ENCODE data around the gene EPB41L4A.

GRCh38 chr5:112234000-112234399 is 185.1 kb downstream of the EPB41L4A start:
- TF ChIP-seq, protein P1, sequence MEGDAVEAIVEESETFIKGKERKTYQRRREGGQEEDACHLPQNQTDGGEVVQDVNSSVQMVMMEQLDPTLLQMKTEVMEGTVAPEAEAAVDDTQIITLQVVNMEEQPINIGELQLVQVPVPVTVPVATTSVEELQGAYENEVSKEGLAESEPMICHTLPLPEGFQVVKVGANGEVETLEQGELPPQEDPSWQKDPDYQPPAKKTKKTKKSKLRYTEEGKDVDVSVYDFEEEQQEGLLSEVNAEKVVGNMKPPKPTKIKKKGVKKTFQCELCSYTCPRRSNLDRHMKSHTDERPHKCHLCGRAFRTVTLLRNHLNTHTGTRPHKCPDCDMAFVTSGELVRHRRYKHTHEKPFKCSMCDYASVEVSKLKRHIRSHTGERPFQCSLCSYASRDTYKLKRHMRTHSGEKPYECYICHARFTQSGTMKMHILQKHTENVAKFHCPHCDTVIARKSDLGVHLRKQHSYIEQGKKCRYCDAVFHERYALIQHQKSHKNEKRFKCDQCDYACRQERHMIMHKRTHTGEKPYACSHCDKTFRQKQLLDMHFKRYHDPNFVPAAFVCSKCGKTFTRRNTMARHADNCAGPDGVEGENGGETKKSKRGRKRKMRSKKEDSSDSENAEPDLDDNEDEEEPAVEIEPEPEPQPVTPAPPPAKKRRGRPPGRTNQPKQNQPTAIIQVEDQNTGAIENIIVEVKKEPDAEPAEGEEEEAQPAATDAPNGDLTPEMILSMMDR (IDR thresholded peaks at IDR 0.05) = no peak
- no peak for TF ChIP-seq ELF4 (CRISPR knock-in tag; IDR thresholded peaks at IDR 0.05; ENCODE audit: low read depth)
- no peak for TF ChIP-seq PREB (CRISPR knock-in tag; IDR thresholded peaks at IDR 0.05; ENCODE audit: borderline replicate concordance)
- TF ChIP-seq ATF1 (CRISPR knock-in tag; IDR thresholded peaks at IDR 0.05) = no peak
- TF ChIP-seq, protein P2, sequence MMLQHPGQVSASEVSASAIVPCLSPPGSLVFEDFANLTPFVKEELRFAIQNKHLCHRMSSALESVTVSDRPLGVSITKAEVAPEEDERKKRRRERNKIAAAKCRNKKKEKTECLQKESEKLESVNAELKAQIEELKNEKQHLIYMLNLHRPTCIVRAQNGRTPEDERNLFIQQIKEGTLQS (CRISPR knock-in tag; conservative IDR thresholded peaks at IDR 0.05) = no peak
